ENCODE measurements around the gene EIF4E3. TPM values are rescaled to one million over a fixed set of nuclear protein-coding genes. Genes with fewer than 3 reads are reported as not detected.

EIF4E3 gene
- total RNA-seq, 1 donor from 2014 or later: 20.9 TPM

DNA sequence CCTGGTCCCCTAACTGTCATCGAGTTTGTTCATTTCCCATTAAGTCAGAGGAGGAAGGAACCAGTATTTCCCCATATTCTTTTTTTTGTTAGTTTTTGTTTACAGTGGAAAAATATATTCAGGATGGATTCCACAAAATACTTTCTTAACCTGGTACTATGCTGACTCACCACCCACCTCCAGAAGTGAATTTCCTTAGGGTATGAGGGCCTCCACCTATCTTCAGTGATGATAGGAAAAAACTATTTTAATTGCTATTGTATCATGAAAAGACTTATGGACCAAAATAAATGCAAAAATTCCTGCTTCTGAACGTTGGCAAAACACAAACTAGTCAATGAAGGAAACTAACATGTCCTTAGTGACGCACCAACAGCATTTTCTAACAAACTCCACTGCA lies 77.5 kb downstream of the EIF4E3 start:
- DNase-seq: no peak

GRCh38 chr3:71646971-71647370 lies 78.2 kb downstream of the EIF4E3 start:
- no peak for DNase-seq

- no peak for DNase-seq
Observed at GRCh38 chr3:71645140-71645539, 80.1 kb downstream of the EIF4E3 start.

DNA sequence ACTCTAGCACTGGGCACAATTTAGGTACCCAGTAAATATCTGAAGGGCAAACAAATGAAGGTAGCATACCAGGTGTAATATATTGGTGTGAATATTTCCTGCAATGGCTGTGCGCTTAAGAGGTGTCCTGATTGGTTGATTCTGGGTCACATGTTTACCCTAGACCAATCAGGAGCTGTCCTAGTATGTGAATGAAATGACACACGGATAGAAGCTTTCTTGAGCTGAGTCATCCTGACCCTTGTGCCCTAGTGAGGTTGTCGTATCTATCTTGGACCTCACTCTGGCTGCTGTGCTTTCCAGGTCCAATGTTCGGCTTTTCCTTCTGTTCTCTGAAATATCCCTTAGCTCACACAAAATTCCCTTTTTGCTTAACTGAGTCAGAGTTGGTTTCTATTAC lies 83.5 kb downstream of the EIF4E3 start:
- DNase-seq: no peak

DNA sequence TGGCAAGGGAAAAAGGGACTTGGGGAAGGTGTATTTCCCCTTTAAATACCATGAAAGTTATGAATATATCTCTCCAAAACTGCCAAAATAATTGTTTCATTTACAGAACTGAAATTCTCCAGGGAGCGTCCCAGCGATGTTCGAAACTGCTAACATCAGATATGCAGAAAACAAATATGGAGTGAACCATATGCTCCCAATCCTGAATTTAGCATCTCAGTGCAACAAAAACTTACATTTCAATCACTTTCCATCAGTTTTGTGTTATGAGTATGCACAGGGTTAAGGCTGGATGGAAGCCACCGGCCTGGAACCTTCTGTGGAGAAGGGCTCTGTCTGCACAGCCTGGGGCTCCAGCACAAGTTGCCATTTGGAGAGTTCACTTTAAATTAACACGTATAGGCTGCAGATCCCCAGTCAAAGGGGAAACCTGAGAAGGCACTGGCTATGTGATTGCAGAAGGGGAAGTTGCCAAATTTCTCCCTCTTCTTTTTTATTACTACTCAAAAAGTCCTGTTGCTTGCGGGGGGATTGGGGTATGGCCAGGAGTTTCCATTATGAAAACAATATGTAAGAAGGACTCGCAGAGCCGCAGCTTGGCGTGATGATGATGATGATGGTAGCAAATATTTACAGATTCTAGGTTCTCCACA lies 84.7 kb downstream of the EIF4E3 start:
- DNase-seq: no peak

DNA sequence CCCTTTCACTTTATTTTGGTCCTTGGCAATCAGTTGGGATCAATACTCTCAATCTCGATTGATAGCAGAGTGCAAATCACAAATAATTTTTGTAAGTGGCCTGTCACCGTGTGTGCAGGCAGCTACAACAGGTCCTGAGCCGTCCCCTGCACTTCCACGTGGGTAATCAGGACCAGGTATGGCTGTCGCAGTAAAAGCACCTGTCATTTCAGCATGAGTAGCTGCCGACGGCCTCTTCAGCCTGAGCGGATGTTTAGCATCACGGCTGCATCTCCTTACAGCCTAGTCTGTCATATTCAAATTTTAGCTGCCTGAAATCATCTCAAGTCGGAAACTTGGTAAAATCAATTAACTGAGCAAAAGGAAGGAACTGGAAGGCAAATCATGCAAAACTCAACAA lies 88.7 kb downstream of the EIF4E3 start:
- no peak for DNase-seq

DNA sequence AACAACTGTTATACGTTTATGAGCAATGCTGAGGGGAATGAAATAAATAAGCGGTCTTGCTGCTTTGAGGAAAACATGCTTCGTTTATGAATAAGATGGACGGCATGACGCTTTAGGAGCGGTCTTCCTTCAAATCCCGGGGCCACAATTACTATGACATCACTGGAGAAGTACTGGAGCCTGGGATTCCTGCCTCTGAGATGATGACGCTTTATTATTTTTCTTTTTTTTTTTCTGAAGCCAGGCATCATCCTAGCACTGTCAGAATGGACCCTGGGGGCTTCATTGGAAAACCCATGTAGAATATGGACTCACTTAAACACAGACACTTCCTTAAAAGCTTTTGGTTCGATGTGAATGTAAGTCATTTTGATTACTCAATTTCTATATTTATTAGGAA lies 89.2 kb downstream of the EIF4E3 start:
- DNase-seq: no peak

DNA sequence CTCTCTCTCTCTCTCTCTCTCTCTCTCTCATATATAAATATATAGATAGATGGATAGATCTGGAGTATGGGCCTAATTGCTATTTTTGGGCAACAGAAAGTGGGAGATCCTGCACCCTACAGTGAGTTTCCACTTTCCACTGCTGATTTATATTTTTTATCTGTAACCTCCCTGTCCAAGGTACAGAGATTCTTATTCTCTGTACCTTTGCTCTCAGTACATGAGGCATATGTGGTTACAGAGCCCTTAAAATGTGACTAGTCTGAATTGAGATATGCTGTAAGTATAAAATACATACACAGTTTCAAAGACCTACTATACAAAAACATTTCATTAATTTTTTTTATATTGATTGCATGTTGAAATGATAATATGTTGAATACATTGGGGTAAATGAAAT lies 90.5 kb downstream of the EIF4E3 start:
- DNase-seq: no peak

GRCh38 chr3:71629711-71630110 lies 95.5 kb downstream of the EIF4E3 start:
- DNase-seq: no peak

DNA sequence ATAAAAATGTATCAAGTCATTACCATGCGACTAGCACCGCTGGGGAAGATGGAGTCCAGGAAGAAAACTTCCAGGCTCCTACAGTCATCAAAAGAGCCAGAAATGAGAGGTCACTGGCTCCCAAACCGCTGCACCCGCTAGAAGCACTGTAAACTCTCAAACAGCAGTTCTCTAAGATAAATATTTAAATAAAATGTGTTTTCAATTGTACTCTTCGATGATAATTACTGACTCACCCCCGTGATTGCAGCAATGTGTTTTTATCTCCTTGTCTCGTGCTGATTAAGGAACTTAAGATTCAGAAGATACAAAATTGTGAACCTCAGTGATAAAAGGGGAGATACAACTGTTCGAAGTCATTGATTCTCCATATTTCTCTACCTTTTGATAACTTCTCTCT lies 95.9 kb downstream of the EIF4E3 start:
- DNase-seq: no peak

DNA sequence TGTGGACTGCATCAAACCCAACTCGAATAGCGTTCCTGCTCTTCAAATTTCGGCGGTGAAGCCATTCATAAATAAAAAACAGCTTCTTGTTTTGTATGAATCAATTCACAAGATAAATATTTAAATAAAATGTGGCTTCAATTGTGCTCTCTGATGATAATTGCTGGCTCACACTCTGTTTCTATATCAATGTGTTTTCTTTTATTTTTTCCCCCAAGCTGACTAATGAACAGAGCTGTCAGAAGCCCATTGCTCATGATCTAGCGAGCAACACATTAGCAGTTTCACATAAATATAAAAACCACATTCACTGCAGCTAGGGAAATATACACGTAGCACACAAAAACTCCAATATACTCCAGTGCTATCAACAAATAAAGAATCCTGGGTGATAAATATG lies 96.7 kb downstream of the EIF4E3 start:
- no peak for DNase-seq

DNA sequence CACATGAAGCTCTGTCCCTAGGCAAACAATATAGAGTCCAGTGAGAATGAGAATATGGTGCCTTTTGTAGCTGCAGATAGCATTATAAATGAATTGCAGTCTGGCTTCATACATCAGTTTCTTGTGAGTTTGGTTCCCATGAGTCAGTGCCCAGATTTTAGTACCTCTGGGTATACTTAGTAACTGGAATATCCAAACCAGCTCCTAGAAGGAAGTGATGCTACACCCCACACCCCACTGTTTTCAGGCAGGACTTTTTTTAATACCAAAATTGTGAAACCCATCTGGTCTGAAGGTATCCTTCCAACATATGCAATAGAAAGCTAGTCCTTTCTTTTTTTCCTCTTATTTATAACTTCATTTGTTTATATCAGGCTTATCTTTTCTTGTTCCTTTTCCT lies 99.5 kb downstream of the EIF4E3 start:
- no peak for DNase-seq

Other genes starting within 250 kb of the EIF4E3 start
- 168 TPM for gene FOXP1, start 141.7 kb downstream of the EIF4E3 start, total RNA-seq
- gene GPR27, start 28.5 kb upstream of the EIF4E3 start, total RNA-seq: 53.0 TPM
- 0.94 TPM for gene PROK2, start 59.7 kb upstream of the EIF4E3 start, total RNA-seq

Data from occipital lobe (tissue), 2 donors.